HepG2 (cell line): ENCODE measurements around the gene DCAF6. TPM values are rescaled to one million over a fixed set of nuclear protein-coding genes. Genes with fewer than 3 reads are reported as not detected.

Source experiments
- ATAC-seq: fragments of 200-7000 bp; cut with Tn5 transposase; 3 replicates; pipeline ENCODE4 v1.9.1; 2020; ENCODE audit warnings: mild to moderate bottlenecking, moderate library complexity
- BruUV-seq: library from RNA; stranded (reverse); fragments of 400-500 nt; replicated peaks from 2 replicates; lab custom pipeline; 2021; lab: Mats Ljungman, UMichigan
- CTCF ChIA-PET: fragments of 300-600 bp; formaldehyde crosslinking; extraction: SDS; loops from one replicate; lab custom pipeline; 2021; ENCODE audit warnings: low total read pairs, inconsistent platforms, low intra/inter-chr PET ratio; lab: Yijun Ruan, JAX
- POLR2A ChIA-PET: fragments of 350-600 bp; sonication (Branson Sonifier 250); formaldehyde crosslinking; loops from one replicate; lab custom pipeline; 2020; ENCODE audit warnings: antibody characterized with exemption, inconsistent platforms; lab: Yijun Ruan, JAX
- DNase-seq: peaks from one replicate; pipeline ENCODE4 v3.0.0-alpha.2; 2015; ENCODE audit warnings: low spot score
- FAIRE-seq: peaks from 3 replicates; lab custom pipeline; 2011; peaks lifted over from hg19 to GRCh38; lab: Jason Lieb, UNC
- H2AFZ ChIP-seq: one replicate; pipeline ENCODE4 v1.6.1; 2011; ENCODE audit warnings: low read length, inconsistent platforms
- H3K27ac ChIP-seq: fragments of 300-600 bp; 3 replicates; pipeline ENCODE4 v1.8.0; 2011; ENCODE audit warnings: mixed run types, mild to moderate bottlenecking, mixed read lengths, low read length, inconsistent platforms; ENCODE audit not compliant: insufficient read depth; ENCODE audit errors: extremely low read length
- H3K27me3 ChIP-seq, 2 experiments: fragments of 200-600 bp in 1 of 2; 2 replicates in 1 of 2; 3 replicates in 1 of 2; pipeline versions ENCODE4 v1.6.0 to v1.8.0; 2011; ENCODE audit warnings: low read length in 2 of 2, mild to moderate bottlenecking in 2 of 2, moderate library complexity in 2 of 2, inconsistent platforms in 1 of 2; ENCODE audit not compliant: insufficient read depth in 2 of 2, control insufficient read depth in 1 of 2
- H3K36me3 ChIP-seq, 2 experiments: fragments of 200-600 bp in 1 of 2; replicated peaks in 1 of 2; 2 replicates in 1 of 2; 3 replicates in 1 of 2; pipeline versions ENCODE4 v1.5.1 to v1.8.0; 2011; ENCODE audit warnings: low read length in 2 of 2, inconsistent platforms in 1 of 2; ENCODE audit not compliant: insufficient read depth in 2 of 2, control insufficient read depth in 1 of 2
- H3K4me1 ChIP-seq: 2 replicates; pipeline ENCODE4 v1.5.1; 2012; ENCODE audit warnings: low read length, inconsistent platforms; ENCODE audit not compliant: insufficient read depth
- H3K4me2 ChIP-seq: 2 replicates; pipeline ENCODE4 v1.6.0; 2011; ENCODE audit warnings: low read depth, low read length, inconsistent platforms
- H3K4me3 ChIP-seq, 3 experiments: fragments of 200-600 bp in 1 of 3; sonication (generic), shearing (Covaris generic) in 1 of 3; replicated peaks in 1 of 3; 2 replicates each; pipeline ENCODE4 v1.5.1; 2011 to 2016; ENCODE audit warnings: low read length in 3 of 3, inconsistent platforms in 2 of 3, low read depth in 2 of 3, mild to moderate bottlenecking in 2 of 3, control low read depth in 1 of 3, mixed read lengths in 1 of 3; ENCODE audit not compliant: insufficient read depth in 1 of 3
- H3K79me2 ChIP-seq: one replicate; pipeline ENCODE4 v1.6.1; 2011; ENCODE audit warnings: low read length, inconsistent platforms; ENCODE audit not compliant: insufficient read depth
- H3K9ac ChIP-seq: 2 replicates; pipeline ENCODE4 v1.6.0; 2011; ENCODE audit warnings: mild to moderate bottlenecking, low read depth, low read length, inconsistent platforms; ENCODE audit not compliant: insufficient read depth
- H3K9me3 ChIP-seq: 2 replicates; pipeline ENCODE4 v1.5.1; 2012; ENCODE audit warnings: mild to moderate bottlenecking, low read length
- H4K20me1 ChIP-seq: 2 replicates; pipeline ENCODE4 v1.6.0; 2011; ENCODE audit warnings: inconsistent platforms, mild to moderate bottlenecking, low read length, moderate library complexity; ENCODE audit not compliant: insufficient read depth
- AKAP8 ChIP-seq: sonication (generic); formaldehyde crosslinking; IDR thresholded peaks from 2 replicates; pipeline ENCODE4 v1.5.1; 2020; ENCODE audit warnings: mild to moderate bottlenecking, missing genetic modification reagents
- GABPA ChIP-seq, 2 experiments: IDR thresholded peaks; 2 replicates each; pipeline ENCODE4 v1.6.1; 2011 to 2016; ENCODE audit warnings: low read depth in 2 of 2, low read length in 1 of 2, missing biosample characterization in 1 of 2, missing genetic modification characterization in 1 of 2
- HOXD1 ChIP-seq: sonication (generic); formaldehyde crosslinking; IDR thresholded peaks from 2 replicates; pipeline ENCODE4 v1.5.0; 2020; ENCODE audit warnings: missing genetic modification reagents
- IKZF1 ChIP-seq: fragments of 450-650 bp; IDR thresholded peaks from 2 replicates; pipeline ENCODE4 v1.7.1; 2016
- SNAPC2 ChIP-seq: sonication (generic); formaldehyde crosslinking; IDR thresholded peaks from 2 replicates; pipeline ENCODE4 v1.8.1; 2022; ENCODE audit warnings: mild to moderate bottlenecking, missing genetic modification reagents
- SRSF9 ChIP-seq: fragments of 200-400 bp; formaldehyde crosslinking; IDR thresholded peaks from 2 replicates; pipeline ENCODE4 v1.6.1; 2018; ENCODE audit warnings: borderline replicate concordance, mild to moderate bottlenecking, low read depth, low read length; ENCODE audit not compliant: insufficient read depth, poor library complexity, severe bottlenecking
- ZNF3 ChIP-seq: IDR thresholded peaks from 2 replicates; pipeline ENCODE4 v1.7.0; 2017; ENCODE audit warnings: inconsistent platforms
- ZNF512B ChIP-seq: sonication (generic); formaldehyde crosslinking; IDR thresholded peaks from 2 replicates; pipeline ENCODE4 v1.5.1; 2020; ENCODE audit warnings: missing genetic modification reagents, mild to moderate bottlenecking, borderline replicate concordance
- ZZZ3 ChIP-seq: sonication (generic); formaldehyde crosslinking; IDR thresholded peaks from 2 replicates; pipeline ENCODE4 v1.4.0; 2020; ENCODE audit warnings: missing genetic modification reagents, mild to moderate bottlenecking, borderline replicate concordance
- WGBS: methylation state at CpG from one replicate; pipeline ENCODE4 v1.1.6; 2017; ENCODE audit warnings: low lambda C conversion rate; 5-methylcytosine and 5-hydroxymethylcytosine counted together
- in situ Hi-C: cut with HindIII; loops from 2 replicates; pipeline ENCODE4 v1.10.0; 2017; ENCODE audit warnings: low pct_unique_long_range_greater_than_20kb; ENCODE audit not compliant: extremely low pct_ligation_motif_present
- intact Hi-C: fragments of 100-400 bp; cut with micrococcal nuclease; formaldehyde crosslinking; loops from one replicate; pipeline ENCODE4 v1.10.0; 2022; ENCODE audit not compliant: unreplicated experiment
- polyA plus RNA-seq, 8 experiments: library from polyadenylated mRNA; depleted of rRNA in 3 of 8; stranded (reverse) in 7 of 8; unstranded in 1 of 8; fragments of >200 nt; fragmentation: Illumina TruSeq in 4 of 8; extraction: Trizol in 4 of 8; gene quantifications; 2 replicates each; pipeline versions ENCODE4 v1.2.1 to v1.2.3, GENCODE V29; 2011 to 2016; ENCODE audit warnings: low read depth in 4 of 8, missing spikeins in 1 of 8, mixed read lengths in 1 of 8; ENCODE audit not compliant: insufficient read depth in 1 of 8
- total RNA-seq, 5 experiments: library from RNA; depleted of rRNA; stranded (reverse); fragments of >200 nt; fragmentation: Illumina TruSeq; extraction: Trizol; gene quantifications; 2 replicates each; pipeline ENCODE4 v1.2.3, GENCODE V29; 2016; ENCODE audit warnings: low read depth in 1 of 5
- TF ChIP-seq, protein P1 (sequence below): sonication (generic); formaldehyde crosslinking; IDR thresholded peaks from 2 replicates; pipeline ENCODE4 v1.4.0; 2020; ENCODE audit warnings: missing genetic modification reagents, borderline replicate concordance
- TF ChIP-seq, protein P2 (sequence below): sonication (generic); formaldehyde crosslinking; IDR thresholded peaks from 2 replicates; pipeline ENCODE4 v1.4.0; 2020; ENCODE audit warnings: missing genetic modification reagents, mild to moderate bottlenecking, borderline replicate concordance

Gene DCAF6
- total and polyA plus RNA-seq, 2 of the 13 experiments (the other 11 are each of a cell fraction or from before 2014, with no cell fraction given): 24.7 to 33.7 TPM

DNA sequence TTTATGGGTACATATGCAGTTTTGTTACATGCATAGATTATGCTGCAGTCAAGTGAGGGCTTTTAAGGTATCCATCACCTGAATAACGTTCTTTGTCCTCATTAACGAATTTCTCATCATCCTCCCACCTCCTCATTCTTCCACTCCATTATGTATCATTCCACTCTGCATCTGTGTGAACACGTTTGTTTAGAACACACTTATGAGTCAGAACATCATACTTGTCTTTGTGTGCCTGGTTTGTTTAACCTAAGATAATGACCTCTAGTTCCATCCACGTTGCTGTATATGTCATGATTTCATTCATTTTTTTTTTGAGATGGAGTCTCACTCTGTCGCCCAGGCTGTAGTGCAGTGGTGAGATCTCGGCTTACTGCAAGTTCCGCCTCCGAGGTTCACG lies 7.1 kb downstream of the DCAF6 start:
- Histone ChIP-seq H4K20me1 (peaks cover 14% of the 10 kb centered on the region), H3K4me3 (no peak overlapping the region), H3K9ac (no peak overlapping the region), H2AFZ (no peak overlapping the region), H3K4me2 (no peak overlapping the region), H3K27me3 (no peaks in the 10 kb centered on the region), H3K27ac (no peak overlapping the region), H3K4me1 (peaks cover 30% of the 10 kb centered on the region), H3K36me3 (peaks cover 0 to 5% of the 10 kb centered on the region in 2 experiments; a peak in 2 of 5 replicates), H3K79me2 (peaks cover 95% of the 10 kb centered on the region), H3K9me3 (no peaks in the 10 kb centered on the region)
- BruUV-seq: no TSS peak
- 85% methylated on average over 9 of the region's 9 CpGs for WGBS
- DNase-seq: no peak
- intact Hi-C loops (no loop called here), in situ Hi-C loops (no loop called here)
- FAIRE-seq: no peak
- no peak for ATAC-seq
- TF ChIP-seq HOXD1 (no peak), ZNF3 (CRISPR knock-in tag) (no peak), IKZF1 (no peak), SRSF9 (no peak), ZZZ3 (CRISPR knock-in tag) (no peak), AKAP8 (CRISPR knock-in tag) (no peak), ZNF512B (CRISPR knock-in tag) (no peak), GABPA (IDR thresholded peaks at IDR 0.05; ENCODE audit: low read depth, low read length) (no peak), GABPA (CRISPR knock-in tag; IDR thresholded peaks at IDR 0.05; ENCODE audit: low read depth) (no peak), SNAPC2 (no peak)
- TF ChIP-seq, protein P1, sequence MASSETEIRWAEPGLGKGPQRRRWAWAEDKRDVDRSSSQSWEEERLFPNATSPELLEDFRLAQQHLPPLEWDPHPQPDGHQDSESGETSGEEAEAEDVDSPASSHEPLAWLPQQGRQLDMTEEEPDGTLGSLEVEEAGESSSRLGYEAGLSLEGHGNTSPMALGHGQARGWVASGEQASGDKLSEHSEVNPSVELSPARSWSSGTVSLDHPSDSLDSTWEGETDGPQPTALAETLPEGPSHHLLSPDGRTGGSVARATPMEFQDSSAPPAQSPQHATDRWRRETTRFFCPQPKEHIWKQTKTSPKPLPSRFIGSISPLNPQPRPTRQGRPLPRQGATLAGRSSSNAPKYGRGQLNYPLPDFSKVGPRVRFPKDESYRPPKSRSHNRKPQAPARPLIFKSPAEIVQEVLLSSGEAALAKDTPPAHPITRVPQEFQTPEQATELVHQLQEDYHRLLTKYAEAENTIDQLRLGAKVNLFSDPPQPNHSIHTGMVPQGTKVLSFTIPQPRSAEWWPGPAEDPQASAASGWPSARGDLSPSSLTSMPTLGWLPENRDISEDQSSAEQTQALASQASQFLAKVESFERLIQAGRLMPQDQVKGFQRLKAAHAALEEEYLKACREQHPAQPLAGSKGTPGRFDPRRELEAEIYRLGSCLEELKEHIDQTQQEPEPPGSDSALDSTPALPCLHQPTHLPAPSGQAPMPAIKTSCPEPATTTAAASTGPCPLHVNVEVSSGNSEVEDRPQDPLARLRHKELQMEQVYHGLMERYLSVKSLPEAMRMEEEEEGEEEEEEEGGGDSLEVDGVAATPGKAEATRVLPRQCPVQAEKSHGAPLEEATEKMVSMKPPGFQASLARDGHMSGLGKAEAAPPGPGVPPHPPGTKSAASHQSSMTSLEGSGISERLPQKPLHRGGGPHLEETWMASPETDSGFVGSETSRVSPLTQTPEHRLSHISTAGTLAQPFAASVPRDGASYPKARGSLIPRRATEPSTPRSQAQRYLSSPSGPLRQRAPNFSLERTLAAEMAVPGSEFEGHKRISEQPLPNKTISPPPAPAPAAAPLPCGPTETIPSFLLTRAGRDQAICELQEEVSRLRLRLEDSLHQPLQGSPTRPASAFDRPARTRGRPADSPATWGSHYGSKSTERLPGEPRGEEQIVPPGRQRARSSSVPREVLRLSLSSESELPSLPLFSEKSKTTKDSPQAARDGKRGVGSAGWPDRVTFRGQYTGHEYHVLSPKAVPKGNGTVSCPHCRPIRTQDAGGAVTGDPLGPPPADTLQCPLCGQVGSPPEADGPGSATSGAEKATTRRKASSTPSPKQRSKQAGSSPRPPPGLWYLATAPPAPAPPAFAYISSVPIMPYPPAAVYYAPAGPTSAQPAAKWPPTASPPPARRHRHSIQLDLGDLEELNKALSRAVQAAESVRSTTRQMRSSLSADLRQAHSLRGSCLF (CRISPR knock-in tag): no peak
- TF ChIP-seq, protein P2, sequence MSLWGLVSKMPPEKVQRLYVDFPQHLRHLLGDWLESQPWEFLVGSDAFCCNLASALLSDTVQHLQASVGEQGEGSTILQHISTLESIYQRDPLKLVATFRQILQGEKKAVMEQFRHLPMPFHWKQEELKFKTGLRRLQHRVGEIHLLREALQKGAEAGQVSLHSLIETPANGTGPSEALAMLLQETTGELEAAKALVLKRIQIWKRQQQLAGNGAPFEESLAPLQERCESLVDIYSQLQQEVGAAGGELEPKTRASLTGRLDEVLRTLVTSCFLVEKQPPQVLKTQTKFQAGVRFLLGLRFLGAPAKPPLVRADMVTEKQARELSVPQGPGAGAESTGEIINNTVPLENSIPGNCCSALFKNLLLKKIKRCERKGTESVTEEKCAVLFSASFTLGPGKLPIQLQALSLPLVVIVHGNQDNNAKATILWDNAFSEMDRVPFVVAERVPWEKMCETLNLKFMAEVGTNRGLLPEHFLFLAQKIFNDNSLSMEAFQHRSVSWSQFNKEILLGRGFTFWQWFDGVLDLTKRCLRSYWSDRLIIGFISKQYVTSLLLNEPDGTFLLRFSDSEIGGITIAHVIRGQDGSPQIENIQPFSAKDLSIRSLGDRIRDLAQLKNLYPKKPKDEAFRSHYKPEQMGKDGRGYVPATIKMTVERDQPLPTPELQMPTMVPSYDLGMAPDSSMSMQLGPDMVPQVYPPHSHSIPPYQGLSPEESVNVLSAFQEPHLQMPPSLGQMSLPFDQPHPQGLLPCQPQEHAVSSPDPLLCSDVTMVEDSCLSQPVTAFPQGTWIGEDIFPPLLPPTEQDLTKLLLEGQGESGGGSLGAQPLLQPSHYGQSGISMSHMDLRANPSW: no peak
- ChIA-PET POLR2A (no interaction called here), CTCF (no interaction called here)
